ENCODE measurements around the gene SELENOP. TPM values are rescaled to one million over a fixed set of nuclear protein-coding genes. Genes with fewer than 3 reads are reported as not detected.

The SELENOP gene
- total and polyA plus RNA-seq, 2 of the 13 experiments (the other 11 are each of a cell fraction or from before 2014, with no cell fraction given) = 1,895 to 2,083 TPM

- TF ChIP-seq CSRNP2 (CRISPR knock-in tag; conservative IDR thresholded peaks at IDR 0.05; ENCODE audit: low read depth) (no peak), PPARG (CRISPR knock-in tag; conservative IDR thresholded peaks at IDR 0.05) (no peak), RBFOX2 (IDR thresholded peaks at IDR 0.05; ENCODE audit: low read depth, low read length) (no peak), ZNF431 (CRISPR knock-in tag; IDR thresholded peaks at IDR 0.05; ENCODE audit: borderline replicate concordance, low read depth) (no peak), ZNF790 (CRISPR knock-in tag; IDR thresholded peaks at IDR 0.05; ENCODE audit: borderline replicate concordance) (no peak), MIER2 (CRISPR knock-in tag; IDR thresholded peaks at IDR 0.05) (no peak), ZNF550 (CRISPR knock-in tag; IDR thresholded peaks at IDR 0.05; ENCODE audit: borderline replicate concordance) (no peak)
Observed at GRCh38 chr5:42760426-42760825, 51.3 kb downstream of the SELENOP start (continued).

- POLR2A ChIA-PET = no interaction called here
- ATAC-seq = no peak
- in situ Hi-C loops (cut with HindIII; ENCODE audit: extremely low pct_ligation_motif_present, low pct_unique_long_range_greater_than_20kb) (loop anchor here (25.0 kb wide), 1 partner anchor 897 kb away; the partner anchor contains the start of gene OXCT1), intact Hi-C loops (cut with micrococcal nuclease; ENCODE audit: unreplicated experiment) (no loop called here)
- no TSS peak for BruUV-seq (replicated peaks)
- no peak overlapping the region for H2AFZ ChIP-seq (ENCODE audit: low read length)
- H3K9me3 ChIP-seq (ENCODE audit: low read length) = no peaks in the 10 kb centered on the region
- FAIRE-seq = no peak
- no peak overlapping the region for H3K4me3 ChIP-seq (replicated peaks in 1 of 3; ENCODE audit: insufficient read depth in 1 of 3, low read depth in 2 of 3, low read length in 3 of 3)
- H3K36me3 ChIP-seq (replicated peaks in 1 of 2; ENCODE audit: control insufficient read depth in 1 of 2, insufficient read depth in 2 of 2, low read length in 2 of 2) = no peaks in the 10 kb centered on the region
- no peak overlapping the region for H3K9ac ChIP-seq (ENCODE audit: insufficient read depth, low read depth, low read length)
- no peak for DNase-seq (ENCODE audit: low spot score)
- H4K20me1 ChIP-seq (ENCODE audit: insufficient read depth, low read length) = no peaks in the 10 kb centered on the region
- no peak overlapping the region for H3K27ac ChIP-seq (ENCODE audit: extremely low read length, insufficient read depth, low read length)
- no peaks in the 10 kb centered on the region for H3K79me2 ChIP-seq (ENCODE audit: insufficient read depth, low read length)
- 7% methylated on average over 2 of the region's 2 CpGs for WGBS (ENCODE audit: low lambda C conversion rate)
- peaks cover 0 to 4% of the 10 kb centered on the region in 2 experiments; a peak in 1 of 5 replicates for H3K27me3 ChIP-seq (ENCODE audit: control insufficient read depth in 1 of 2, insufficient read depth in 2 of 2, low read length in 2 of 2)
- CTCF ChIA-PET (ENCODE audit: low intra/inter-chr PET ratio, low total read pairs) = no interaction called here
- H3K4me1 ChIP-seq (ENCODE audit: insufficient read depth, low read length) = no peaks in the 10 kb centered on the region
- no peak overlapping the region for H3K4me2 ChIP-seq (ENCODE audit: low read depth, low read length)
- TF ChIP-seq ZNF136 (CRISPR knock-in tag; IDR thresholded peaks at IDR 0.05; ENCODE audit: low read depth) (no peak), ZNF256 (CRISPR knock-in tag; conservative IDR thresholded peaks at IDR 0.05) (no peak), KIAA2018 (CRISPR knock-in tag; IDR thresholded peaks at IDR 0.05; ENCODE audit: borderline replicate concordance) (no peak), KMT2A (CRISPR knock-in tag; IDR thresholded peaks at IDR 0.05) (no peak), CSRNP2 (CRISPR knock-in tag; conservative IDR thresholded peaks at IDR 0.05; ENCODE audit: low read depth) (no peak), NBN (conservative IDR thresholded peaks at IDR 0.05) (no peak), NR2F6 (IDR thresholded peaks at IDR 0.05) (no peak), NR2F6 (CRISPR knock-in tag; IDR thresholded peaks at IDR 0.05) (no peak)
Observed at GRCh38 chr5:42759456-42759855, 52.2 kb downstream of the SELENOP start.
